ENCODE results near the gene KRTAP4-16. TPM values are rescaled to one million over a fixed set of nuclear protein-coding genes. Genes with fewer than 3 reads are reported as not detected.
"Not testable (repeated sequence)": the region's sequence is repeated elsewhere in the genome, so short reads cannot be mapped to it uniquely, and the experiment has no call there.

The KRTAP4-16 gene
- polyA plus RNA-seq, 2 of the 4 experiments (the other 2 are of a cell fraction), result not detected

DNA sequence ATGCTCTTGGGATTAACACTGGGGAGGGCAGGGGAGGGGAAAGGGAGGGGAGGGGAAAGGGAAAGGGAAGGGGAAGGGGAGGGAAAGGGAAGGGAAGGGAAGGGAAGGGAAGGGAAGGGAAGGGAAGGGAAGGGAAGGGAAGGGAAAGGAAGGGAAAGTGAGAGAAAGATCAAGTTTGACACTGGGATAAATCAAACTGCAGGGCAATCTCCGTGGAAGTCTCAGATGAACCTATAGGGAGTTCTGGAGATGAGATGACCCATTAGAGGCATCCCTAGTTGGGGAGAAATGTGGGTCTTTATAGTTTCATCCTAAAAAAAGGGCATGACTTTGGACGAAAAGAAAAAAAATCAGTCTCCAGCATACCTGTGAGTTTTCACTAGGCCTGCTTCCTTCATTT lies 19.7 kb upstream of the KRTAP4-16 start:
- H3K27ac ChIP-seq, result no peak overlapping the region
- no peak for DNase-seq (ENCODE audit: low read depth in 1 of 2, low spot score in 1 of 2)
- no peak for TF ChIP-seq SMC3 (IDR thresholded peaks at IDR 0.05)
- TF ChIP-seq GATA3 (IDR thresholded peaks at IDR 0.05; ENCODE audit: borderline replicate concordance), result no peak
- TF ChIP-seq, protein P1, sequence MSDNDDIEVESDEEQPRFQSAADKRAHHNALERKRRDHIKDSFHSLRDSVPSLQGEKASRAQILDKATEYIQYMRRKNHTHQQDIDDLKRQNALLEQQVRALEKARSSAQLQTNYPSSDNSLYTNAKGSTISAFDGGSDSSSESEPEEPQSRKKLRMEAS (IDR thresholded peaks at IDR 0.05), result no peak
- no peak for TF ChIP-seq HOXA7 (CRISPR knock-in tag; IDR thresholded peaks at IDR 0.05)
- TF ChIP-seq CEBPB (IDR thresholded peaks at IDR 0.05), result no peak
- H3K4me1 ChIP-seq, result no peaks in the 10 kb centered on the region
- ChIA-PET CTCF (no interaction called here), POLR2A (no interaction called here)
- H3K4me2 ChIP-seq, result no peak overlapping the region
- no peak for ATAC-seq
- H3K9me3 ChIP-seq, result no peaks in the 10 kb centered on the region
- no peak for FAIRE-seq
- WGBS (ENCODE audit: missing lambda C conversion rate), result 63% methylated on average over 2 of the region's 2 CpGs
- H3K4me3 ChIP-seq, result no peak overlapping the region

DNA sequence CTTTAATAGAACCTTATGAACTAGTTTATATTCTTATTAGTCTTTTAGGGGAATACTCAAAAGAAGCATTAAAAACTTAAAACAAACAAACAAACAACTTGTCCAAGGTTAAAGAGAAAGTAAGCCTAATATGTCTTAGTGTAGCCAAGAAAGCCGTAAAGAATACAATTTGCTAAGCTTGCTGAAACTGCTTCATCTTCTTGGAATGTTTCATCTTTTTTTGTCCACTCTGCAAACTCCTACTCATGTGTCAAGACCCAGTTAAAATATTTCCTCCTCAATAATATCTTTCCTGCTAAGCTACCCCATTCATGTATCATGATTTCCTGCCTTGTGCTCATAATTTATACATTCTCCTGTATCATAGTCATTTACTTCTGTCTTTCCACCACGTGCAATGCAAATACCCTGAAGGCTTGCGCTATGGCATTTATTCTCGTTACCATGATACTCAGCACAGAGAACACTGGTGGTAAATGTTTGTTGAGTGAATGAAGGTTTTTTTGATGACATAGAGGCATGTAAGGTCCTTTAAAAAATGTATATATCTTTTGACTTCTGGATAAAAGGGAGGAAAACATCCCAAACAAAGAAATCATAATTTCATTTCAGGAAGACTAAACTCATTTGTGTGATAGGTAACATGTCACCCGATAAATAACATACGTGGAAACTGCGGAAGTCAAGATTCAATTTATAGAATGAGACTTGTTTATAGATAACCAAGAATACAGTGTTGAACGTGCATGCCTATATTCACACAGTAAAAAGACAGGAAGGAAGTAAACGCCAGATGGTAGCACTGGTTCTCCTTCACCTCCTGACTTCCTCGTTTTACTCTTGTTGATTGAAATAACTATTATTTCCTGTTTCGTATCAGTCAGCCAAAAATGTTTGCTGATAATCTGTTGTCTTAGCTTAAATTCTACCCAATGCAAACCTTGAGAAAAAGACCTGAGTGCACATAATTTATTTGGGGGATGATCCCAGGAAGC lies 18.0 kb upstream of the KRTAP4-16 start:
- H3K4me3 ChIP-seq; H3K27ac ChIP-seq; H3K9me3 ChIP-seq; ATAC-seq; POLR2A ChIA-PET; DNase-seq (ENCODE audit: low read depth in 1 of 2, low spot score in 1 of 2); CTCF ChIA-PET; H3K4me2 ChIP-seq; H3K4me1 ChIP-seq: not testable (repeated sequence)
- FAIRE-seq, result peak; percentile 98
- WGBS (ENCODE audit: missing lambda C conversion rate), result 75% methylated on average over 11 of the region's 11 CpGs

DNA sequence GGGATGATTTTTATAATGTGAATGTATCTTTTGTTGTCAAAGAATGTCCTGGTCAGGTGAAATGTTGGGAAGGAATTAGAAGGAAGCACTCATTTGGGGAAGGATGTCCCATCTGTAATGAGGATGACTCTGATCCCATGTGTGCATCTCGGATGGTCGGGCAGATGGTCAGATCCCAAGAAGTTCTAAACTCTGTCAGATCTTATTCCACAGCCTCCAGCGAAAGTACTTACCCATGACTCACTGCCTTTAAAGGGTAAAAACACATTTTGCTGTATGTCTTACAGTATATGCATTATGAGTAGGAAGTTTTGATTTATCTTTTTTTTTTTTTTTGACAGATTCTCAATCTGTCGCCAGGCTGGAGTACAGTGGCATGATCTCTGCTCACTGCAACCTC lies 16.7 kb upstream of the KRTAP4-16 start:
- H3K4me3 ChIP-seq, result no peak overlapping the region
- no peak overlapping the region for H3K27ac ChIP-seq
- DNase-seq (ENCODE audit: low read depth in 1 of 2, low spot score in 1 of 2), result no peak
- no peak overlapping the region for H3K4me2 ChIP-seq
- no peaks in the 10 kb centered on the region for H3K4me1 ChIP-seq
- ChIA-PET CTCF (no interaction called here), POLR2A (no interaction called here)
- TF ChIP-seq HDAC2 (IDR thresholded peaks at IDR 0.05), result no peak
- no peak for TF ChIP-seq CHD4 (IDR thresholded peaks at IDR 0.05; ENCODE audit: borderline replicate concordance)
- no peak for TF ChIP-seq ZSCAN20 (CRISPR knock-in tag; IDR thresholded peaks at IDR 0.05)
- TF ChIP-seq, protein P2, sequence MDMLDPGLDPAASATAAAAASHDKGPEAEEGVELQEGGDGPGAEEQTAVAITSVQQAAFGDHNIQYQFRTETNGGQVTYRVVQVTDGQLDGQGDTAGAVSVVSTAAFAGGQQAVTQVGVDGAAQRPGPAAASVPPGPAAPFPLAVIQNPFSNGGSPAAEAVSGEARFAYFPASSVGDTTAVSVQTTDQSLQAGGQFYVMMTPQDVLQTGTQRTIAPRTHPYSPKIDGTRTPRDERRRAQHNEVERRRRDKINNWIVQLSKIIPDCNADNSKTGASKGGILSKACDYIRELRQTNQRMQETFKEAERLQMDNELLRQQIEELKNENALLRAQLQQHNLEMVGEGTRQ (IDR thresholded peaks at IDR 0.05), result no peak
- TF ChIP-seq, protein P3, sequence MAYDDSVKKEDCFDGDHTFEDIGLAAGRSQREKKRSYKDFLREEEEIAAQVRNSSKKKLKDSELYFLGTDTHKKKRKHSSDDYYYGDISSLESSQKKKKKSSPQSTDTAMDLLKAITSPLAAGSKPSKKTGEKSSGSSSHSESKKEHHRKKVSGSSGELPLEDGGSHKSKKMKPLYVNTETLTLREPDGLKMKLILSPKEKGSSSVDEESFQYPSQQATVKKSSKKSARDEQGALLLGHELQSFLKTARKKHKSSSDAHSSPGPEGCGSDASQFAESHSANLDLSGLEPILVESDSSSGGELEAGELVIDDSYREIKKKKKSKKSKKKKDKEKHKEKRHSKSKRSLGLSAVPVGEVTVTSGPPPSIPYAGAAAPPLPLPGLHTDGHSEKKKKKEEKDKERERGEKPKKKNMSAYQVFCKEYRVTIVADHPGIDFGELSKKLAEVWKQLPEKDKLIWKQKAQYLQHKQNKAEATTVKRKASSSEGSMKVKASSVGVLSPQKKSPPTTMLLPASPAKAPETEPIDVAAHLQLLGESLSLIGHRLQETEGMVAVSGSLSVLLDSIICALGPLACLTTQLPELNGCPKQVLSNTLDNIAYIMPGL (CRISPR knock-in tag; IDR thresholded peaks at IDR 0.05; ENCODE audit: borderline replicate concordance), result no peak
- no peak for TF ChIP-seq PHF8 (IDR thresholded peaks at IDR 0.05; ENCODE audit: borderline replicate concordance, low read depth)
- TF ChIP-seq, protein P1 (IDR thresholded peaks at IDR 0.05), result no peak
- no peak for TF ChIP-seq BHLHE40 (IDR thresholded peaks at IDR 0.05; ENCODE audit: low read depth, low read length)
- TF ChIP-seq, protein P4, sequence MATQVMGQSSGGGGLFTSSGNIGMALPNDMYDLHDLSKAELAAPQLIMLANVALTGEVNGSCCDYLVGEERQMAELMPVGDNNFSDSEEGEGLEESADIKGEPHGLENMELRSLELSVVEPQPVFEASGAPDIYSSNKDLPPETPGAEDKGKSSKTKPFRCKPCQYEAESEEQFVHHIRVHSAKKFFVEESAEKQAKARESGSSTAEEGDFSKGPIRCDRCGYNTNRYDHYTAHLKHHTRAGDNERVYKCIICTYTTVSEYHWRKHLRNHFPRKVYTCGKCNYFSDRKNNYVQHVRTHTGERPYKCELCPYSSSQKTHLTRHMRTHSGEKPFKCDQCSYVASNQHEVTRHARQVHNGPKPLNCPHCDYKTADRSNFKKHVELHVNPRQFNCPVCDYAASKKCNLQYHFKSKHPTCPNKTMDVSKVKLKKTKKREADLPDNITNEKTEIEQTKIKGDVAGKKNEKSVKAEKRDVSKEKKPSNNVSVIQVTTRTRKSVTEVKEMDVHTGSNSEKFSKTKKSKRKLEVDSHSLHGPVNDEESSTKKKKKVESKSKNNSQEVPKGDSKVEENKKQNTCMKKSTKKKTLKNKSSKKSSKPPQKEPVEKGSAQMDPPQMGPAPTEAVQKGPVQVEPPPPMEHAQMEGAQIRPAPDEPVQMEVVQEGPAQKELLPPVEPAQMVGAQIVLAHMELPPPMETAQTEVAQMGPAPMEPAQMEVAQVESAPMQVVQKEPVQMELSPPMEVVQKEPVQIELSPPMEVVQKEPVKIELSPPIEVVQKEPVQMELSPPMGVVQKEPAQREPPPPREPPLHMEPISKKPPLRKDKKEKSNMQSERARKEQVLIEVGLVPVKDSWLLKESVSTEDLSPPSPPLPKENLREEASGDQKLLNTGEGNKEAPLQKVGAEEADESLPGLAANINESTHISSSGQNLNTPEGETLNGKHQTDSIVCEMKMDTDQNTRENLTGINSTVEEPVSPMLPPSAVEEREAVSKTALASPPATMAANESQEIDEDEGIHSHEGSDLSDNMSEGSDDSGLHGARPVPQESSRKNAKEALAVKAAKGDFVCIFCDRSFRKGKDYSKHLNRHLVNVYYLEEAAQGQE (IDR thresholded peaks at IDR 0.05), result no peak
- no peak for TF ChIP-seq RNF2 (IDR thresholded peaks at IDR 0.05; ENCODE audit: borderline replicate concordance, low read depth)
- TF ChIP-seq RFX5 (IDR thresholded peaks at IDR 0.05), result no peak
- no peak for TF ChIP-seq GATA3 (IDR thresholded peaks at IDR 0.05; ENCODE audit: borderline replicate concordance)
- TF ChIP-seq HEYL (CRISPR knock-in tag; IDR thresholded peaks at IDR 0.05), result no peak
- TF ChIP-seq TP53 (CRISPR knock-in tag; IDR thresholded peaks at IDR 0.05), result no peak
- no peak for TF ChIP-seq RAD21 (conservative IDR thresholded peaks at IDR 0.05 in 1 of 2, IDR thresholded peaks at IDR 0.05 in 1 of 2)
- TF ChIP-seq NPAS2 (CRISPR knock-in tag; IDR thresholded peaks at IDR 0.05; ENCODE audit: borderline replicate concordance), result no peak
- no peak for TF ChIP-seq POLR2AphosphoS2 (conservative IDR thresholded peaks at IDR 0.05; ENCODE audit: low read length)
- no peak for TF ChIP-seq HOXB5 (CRISPR knock-in tag; IDR thresholded peaks at IDR 0.05)
- TF ChIP-seq, protein P5, sequence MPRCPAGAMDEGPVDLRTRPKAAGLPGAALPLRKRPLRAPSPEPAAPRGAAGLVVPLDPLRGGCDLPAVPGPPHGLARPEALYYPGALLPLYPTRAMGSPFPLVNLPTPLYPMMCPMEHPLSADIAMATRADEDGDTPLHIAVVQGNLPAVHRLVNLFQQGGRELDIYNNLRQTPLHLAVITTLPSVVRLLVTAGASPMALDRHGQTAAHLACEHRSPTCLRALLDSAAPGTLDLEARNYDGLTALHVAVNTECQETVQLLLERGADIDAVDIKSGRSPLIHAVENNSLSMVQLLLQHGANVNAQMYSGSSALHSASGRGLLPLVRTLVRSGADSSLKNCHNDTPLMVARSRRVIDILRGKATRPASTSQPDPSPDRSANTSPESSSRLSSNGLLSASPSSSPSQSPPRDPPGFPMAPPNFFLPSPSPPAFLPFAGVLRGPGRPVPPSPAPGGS (IDR thresholded peaks at IDR 0.05), result no peak
- TF ChIP-seq, protein P6, sequence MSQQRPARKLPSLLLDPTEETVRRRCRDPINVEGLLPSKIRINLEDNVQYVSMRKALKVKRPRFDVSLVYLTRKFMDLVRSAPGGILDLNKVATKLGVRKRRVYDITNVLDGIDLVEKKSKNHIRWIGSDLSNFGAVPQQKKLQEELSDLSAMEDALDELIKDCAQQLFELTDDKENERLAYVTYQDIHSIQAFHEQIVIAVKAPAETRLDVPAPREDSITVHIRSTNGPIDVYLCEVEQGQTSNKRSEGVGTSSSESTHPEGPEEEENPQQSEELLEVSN (IDR thresholded peaks at IDR 0.05; ENCODE audit: borderline replicate concordance, low read depth), result no peak
- 70% methylated on average over 4 of the region's 4 CpGs for WGBS (ENCODE audit: missing lambda C conversion rate)
- FAIRE-seq, result no peak
- ATAC-seq, result no peak
- H3K9me3 ChIP-seq, result no peaks in the 10 kb centered on the region

Data from A549 (cell line).